NCI-H146 treated with DMSO at 0.1 percent for 48 hours (cell line): Measurements from ENCODE around the gene LRRC58.
"Not testable (repeated sequence)": the region's sequence is repeated elsewhere in the genome, so short reads cannot be mapped to it uniquely, and the experiment has no call there.

Experiments used
- DNase-seq: peaks from one replicate; lab custom pipeline; 2025; ENCODE audit not compliant: unreplicated experiment; lab: John Stamatoyannopoulos, UW

LRRC58 gene

DNA sequence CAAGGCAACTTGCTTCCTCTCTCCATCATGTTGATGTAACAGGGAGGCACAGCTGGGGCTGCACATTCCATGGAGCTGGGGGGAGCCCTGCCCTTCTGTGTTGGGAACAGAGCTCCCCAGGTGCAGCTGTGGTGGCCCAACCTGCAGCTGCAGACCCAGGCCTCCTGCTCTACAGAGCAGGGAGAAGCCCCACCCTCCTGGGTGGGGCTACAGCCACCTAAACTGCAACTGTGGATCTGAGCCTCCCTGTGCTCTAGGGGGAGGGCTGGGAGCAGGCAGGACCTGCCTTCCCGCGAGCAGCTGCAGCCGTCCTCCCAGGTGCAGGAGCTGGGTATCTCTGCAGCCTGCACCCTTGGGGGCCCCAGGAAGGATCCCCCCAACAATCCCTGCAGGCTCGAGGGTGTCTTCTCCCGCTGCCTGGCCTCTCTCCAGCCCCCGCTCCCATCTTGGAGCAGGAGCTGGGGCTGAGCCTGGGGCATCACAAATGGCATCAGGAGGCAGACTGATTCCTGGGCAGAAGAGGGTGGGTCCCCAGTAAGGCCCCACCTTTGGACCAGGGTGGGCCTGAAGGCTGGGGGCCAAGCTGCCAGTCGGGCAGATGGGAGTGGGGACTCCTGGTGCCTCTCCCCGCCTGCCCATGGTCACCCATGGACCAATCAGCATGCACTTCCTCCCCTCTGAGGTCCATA, 7.4 kb downstream of the LRRC58 start:
- no peak for DNase-seq

DNA sequence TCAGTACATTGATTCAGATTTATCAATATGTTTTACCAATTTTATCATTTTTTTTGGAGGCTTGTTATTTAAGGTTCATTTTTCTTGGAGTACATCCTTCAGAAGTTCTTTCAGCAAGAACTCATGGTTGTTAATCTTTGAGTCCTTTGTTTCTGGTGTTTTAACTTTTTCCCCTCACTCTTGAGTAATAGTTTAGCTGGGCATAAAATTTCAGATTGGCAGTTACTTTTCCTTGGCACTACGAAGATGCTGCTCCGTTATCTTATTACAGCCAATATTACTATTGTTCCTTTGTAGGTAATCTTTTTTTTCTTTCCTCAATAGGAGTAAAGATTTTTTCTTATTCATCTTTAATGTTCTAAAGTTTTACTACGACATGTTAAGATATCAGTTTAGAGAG, 9.8 kb downstream of the LRRC58 start:
- no peak for DNase-seq

DNA sequence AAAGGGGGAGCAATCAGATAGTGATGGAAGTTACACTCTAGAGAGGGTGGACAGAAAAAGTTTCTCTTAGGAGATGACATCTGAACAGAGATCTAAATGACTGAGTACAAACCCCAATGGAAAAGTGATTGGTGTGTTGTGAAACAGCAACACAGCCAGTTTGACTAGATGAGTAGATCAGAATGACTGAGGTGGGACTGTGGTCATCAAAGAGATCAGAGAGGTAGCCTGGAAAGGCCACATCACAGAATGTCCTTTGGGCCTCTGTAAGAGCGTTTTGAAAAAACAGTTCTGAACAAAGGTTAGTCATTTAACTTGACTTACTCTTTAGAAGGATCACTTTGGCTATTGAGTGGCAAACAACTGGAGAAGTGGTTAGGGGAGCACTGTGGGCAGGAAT, 10.6 kb downstream of the LRRC58 start:
- no peak for DNase-seq

DNA sequence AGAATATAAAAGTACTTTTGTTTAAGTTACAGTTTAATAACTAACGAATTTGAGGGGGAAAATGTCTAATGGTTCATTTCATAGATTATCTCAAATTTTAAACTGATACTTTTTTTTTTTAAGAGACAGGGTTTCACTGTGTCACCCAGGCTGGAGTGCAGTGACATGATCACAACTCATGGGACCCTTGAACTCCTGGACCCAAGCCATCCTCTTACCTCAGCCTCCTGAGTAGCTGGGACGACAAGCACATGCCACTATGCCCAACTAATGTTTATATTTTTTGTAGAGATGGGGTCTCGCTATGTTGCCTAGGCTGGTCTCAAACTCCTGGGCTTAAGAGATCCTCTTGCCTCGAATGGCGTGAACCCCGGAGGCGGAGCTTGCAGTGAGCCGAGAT, 16.5 kb downstream of the LRRC58 start:
- DNase-seq, result no peak

DNA sequence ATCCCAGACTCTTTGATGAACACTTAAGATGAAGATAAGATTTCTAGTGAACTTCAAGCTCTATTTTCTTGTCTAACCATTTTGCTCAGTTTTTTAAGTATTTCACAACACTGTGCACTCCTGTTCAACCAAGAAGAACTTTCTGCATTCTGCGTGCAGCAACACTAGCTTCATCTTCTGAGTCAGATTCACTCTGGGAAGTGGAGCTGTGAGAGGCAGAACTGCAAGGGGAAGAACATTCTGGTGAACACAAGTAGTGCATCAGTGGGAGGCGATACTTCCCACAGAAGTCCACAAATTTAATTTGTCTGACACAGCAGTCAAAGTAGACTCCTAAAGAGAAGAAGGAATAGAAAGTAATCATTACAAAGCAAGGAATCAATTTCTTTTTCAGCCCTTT, 18.1 kb downstream of the LRRC58 start:
- no peak for DNase-seq

DNA sequence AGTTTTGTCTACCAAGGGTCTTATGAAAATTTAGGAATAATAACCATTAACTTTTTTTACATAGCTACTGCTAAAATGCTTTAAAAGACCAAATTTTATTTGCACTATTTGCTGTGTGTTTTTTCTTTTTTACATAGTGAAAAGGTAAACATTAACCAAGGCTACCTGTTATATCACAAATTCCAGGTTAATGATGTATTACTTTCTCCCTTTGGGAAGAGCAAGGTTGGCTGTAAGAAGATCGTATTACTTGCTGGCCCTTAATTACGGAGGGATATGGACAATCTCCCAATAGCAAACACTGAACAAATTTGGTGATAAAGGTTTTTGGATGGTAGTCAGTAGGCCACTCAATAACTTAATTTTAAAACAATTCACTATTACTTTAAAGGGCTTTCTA, 22.4 kb downstream of the LRRC58 start:
- DNase-seq, result no peak

DNA sequence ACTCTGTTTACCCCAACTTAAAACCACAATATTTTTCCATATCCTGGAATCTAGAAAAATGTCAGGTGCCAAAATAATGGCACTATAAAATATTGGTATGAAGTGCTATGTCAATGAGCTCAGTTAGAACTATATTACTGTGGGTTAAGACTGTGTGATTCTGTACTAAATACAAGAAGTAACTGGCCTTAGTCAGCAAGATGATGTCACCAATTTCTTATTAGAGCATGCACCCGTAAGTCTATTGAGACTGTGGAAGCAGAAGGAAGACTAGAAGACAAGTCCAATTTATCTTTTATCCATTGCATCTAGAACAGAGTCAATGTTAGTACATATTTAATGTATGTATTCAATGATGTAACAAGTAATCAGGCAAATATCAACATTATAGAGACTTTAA, 25.0 kb downstream of the LRRC58 start:
- DNase-seq, result no peak

DNA sequence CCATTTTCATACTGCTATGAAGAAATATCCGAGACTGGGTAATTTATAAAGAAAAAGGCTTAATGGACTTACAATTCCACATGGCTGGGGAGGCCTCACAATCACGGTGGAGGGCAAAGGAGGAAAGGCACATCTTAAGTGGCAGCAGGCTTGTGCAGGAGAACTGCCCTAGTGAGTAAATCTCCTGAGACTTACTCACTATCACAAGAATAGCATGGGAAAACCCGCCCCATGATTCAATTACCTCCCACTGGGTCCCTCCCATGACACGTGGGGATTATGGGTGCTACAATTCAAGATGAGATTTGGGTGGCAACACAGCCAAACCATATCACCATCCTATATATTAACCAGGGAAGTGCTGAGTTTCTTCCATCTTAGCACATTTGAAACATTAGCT, 25.4 kb downstream of the LRRC58 start:
- not testable (repeated sequence) for DNase-seq

DNA sequence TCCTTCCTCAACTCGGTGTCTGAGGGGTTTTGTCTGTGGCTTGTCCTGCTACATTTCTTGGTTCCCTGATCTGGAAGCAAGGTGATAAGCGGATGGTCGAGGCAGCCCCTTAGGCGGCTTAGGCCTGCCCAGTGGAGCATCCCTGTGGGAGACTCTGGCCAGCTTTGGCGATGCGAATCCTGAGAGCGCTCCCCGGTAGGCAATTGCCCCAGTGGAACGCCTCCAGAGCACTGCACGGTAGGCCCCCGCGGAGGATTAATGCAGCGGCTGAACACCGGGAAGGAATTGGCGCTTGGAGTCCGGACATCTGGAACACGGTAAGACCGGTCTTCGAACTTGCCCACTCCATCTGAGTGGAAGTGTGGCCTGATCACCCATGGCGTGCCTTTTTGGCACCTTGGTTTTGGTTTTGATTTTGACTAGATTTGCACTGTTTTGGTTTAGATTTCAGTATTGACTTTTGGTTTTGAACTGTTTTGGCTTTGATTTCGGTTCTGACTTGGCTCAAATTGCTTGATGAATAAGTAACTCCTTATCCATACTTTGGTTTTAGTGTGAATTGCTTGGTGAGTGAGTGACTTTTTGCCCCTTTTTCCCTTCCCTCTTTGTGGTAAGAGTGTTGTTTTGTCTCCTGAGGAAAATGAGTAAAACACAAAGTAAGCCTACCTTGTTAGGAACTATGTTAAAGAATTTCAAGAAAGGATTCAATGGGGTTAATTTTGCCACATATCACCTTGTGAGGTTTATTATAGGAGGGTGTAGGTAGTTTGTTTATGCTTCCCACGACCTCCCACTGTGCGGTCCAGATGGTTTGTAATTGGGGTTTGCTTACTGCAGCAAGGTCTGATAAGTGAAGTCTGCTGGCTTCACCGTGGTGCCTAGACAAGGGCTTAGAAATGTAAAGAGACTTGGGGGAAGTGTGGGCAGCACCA, 37.0 kb downstream of the LRRC58 start:
- no peak for DNase-seq

DNA sequence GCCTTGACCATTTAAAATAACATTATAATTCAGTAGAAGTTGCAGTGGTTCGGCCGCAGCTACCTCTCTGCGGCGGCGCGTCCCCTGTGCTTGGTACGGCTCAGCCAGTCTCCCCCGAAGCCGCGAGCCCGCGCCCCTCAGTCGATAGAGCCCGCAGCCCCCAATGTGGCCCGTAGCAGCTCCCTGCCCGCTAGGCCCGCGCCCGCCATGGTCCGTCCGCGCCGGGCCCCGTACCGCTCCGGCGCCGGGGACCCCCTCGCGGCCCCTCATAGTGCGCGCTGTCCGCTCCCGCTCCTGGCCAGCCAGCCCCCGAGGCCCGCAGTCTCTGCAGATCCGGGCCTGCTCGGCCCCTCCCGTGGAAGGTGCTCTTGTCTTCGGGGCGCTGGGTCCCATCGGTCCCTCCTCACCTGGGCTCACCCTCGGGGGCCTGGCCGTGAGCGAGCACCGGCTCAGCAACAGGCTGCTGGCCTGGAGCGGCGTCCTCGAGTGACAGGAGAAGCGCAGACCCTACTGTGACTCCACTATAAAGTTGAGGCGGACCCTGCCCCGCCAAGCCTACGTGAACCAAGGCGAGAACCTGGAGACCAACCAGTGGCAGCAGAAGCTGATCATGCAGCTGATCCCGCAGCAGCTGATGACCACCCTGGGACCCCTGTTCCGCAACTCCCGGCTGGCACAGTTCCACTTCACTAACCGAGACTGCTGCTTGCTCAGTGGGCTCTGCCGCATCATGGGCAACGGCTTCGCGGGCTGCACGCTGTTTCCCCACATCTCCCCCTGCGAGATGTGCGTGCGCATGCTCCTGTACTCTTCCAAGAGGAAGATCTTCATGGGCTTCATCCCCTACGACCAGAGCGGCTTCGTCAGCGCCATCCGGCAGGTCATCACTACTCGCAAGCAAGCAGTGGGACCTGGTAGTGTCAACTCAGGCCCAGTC, 42.4 kb downstream of the LRRC58 start:
- DNase-seq, result no peak

DNA sequence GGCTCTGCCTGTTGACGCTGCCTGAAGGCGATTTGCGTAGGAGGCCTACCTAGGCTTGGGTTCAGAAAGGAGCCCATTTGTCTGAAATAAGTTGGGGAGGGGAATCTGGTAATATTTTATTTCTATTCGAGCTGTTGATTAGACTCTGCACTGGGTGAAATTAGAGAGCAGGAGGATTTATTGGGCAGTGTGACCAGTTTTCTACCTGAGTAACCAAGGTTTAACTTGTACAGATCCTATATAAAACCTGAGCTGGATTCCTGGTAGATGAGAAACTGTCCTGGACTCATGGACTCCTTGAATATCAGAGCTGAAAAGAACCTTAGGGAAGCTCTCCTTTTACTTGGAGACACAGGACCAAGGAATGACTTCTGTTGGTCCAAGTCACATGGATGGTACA, 44.5 kb downstream of the LRRC58 start:
- no peak for DNase-seq

DNA sequence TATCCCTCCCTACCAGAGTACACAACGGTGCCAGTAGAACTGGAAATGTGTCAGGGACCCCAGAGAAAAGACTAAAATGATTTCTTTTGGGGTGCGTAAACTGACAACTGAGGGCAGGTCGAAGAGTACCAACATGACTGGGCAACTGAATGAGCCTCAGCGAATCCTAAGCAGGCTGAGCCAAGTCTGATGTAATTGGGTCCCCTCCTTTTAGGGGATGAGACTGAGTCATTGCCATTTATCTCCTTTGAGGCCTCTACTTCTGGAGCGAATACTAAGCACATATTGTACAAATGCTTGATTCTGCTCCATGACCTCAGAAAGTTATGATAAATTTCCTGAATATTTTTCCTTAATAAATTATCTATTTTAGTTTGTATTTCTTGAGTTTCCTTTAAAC, 46.8 kb downstream of the LRRC58 start:
- DNase-seq, result no peak

DNA sequence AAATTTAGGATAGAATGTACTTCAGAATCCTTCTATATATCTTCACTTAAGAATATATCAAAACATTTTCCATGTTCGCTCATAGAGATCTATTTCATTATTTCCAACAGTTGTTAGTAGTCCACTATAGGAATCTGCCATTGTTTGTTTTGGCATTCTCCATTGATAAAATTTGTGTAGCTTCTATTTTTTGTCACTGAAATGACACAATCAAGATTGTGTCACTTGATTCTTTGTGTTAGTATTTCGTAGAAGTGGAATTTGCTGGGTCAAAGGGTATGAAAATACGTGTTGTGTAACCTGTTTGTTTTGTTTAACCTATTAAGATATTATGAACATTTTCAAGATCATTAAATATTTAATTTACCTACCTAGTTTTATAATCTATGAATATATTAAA, 48.2 kb downstream of the LRRC58 start:
- DNase-seq, result no peak

DNA sequence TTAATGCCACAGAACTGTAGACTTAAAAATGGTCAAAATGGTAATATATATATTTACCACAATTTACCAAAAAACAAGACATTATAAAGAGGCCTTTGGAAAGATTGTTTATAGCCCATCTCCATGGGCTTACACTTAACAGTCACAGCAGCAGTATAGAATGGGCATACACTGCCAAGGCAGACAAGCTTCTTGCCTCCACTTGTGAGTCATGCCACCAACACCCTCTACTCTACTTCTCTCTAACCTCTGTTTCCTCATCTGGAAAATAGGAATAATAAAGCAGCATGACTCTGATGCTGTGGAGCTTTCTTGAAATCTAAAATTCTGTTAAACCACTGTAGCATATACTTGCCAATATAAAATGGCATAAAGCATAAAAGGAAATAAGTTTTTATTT, 49.8 kb downstream of the LRRC58 start:
- no peak for DNase-seq

DNA sequence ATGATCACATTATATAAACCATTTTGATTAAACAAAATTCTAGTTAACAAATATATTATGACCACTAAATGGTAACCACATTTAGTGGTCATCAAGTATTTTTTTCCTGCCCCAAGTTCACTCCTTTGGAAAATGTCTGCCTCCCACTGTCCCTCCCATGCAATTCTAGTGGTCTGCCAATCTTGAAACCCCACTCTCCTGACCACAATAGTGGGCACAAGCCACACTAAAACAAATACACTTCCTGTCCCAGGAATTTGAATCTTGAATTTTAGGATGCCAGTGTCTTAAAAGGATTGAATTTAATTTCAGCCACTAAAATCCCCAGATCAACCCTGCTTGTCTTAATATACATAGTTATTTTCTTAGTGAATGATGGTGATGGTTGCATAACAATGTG, 50.2 kb downstream of the LRRC58 start:
- no peak for DNase-seq

DNA sequence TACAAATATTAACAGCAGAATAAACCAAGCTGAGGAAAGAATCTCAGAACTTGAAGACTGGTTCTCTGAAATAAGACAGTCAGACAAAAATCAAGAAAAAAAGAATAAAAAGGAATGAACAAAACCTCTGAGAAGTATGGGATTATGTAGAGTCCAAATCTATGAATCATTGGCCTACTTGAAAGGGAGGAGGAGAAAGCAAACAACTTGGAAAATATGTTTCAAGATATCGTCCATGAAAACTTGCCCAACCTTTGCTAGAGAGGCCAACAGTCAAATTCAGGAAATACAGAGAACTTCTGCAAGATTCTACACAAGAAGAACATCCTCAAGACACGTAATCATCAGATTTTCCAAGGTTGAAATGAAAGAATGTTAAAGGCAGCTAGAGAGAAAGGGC, 57.6 kb downstream of the LRRC58 start:
- DNase-seq, result not testable (repeated sequence)

DNA sequence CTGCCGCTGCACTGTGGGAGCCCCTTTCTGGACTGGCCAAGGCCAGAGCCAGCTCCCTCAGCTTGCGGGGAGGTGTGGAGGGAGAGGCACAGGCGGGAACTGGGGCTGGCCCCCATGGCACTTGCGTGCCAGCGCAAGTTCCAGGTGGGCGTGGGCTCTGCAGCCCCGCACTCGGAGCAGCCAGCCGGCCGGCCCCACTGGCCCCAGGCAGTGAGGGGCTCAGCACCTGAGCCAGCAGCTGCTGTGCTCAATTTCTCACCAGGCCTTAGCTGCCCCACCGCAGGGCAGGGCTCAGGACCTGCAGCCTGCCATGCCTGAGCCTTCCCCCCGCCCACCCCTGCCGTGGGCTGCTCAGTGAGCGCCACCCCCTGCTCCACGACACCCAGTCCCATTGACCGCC, 59.5 kb downstream of the LRRC58 start:
- no peak for DNase-seq

DNA sequence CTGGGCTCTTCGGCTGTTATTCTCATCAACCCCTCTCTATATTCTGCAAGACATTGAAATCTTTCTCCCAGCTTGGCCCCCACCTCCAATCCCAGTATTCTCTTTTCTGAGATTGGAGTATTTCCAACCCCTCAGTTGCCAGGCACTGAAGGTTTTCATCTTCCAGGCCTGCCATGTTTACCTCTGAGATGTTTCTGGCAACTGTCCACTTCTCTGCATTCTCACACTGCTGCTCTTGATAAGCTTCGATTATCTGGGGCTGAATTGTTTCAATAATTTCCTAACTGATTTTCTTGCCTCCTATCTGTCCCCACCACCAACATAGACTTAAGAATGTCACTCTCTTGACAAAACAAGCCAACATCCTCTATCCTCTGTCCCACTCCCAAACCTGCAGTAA, 62.7 kb downstream of the LRRC58 start:
- DNase-seq, result no peak

DNA sequence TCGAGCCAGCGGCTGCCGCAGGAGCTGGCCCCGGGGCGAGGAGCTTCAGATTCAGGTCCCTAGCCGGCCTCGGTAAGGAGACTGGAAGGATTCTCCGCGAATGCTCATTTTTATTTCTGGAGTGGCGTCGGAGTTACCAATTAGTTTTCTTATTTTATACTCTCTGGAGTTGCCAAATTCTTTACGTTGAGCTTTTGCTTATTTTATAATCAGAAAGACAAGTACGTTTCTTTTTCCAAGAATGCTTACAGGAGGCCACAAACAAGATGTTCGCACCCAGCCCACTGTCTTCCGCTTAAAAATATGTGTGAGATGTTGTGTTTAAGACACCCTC, 63.7 kb downstream of the LRRC58 start:
- DNase-seq, result no peak

DNA sequence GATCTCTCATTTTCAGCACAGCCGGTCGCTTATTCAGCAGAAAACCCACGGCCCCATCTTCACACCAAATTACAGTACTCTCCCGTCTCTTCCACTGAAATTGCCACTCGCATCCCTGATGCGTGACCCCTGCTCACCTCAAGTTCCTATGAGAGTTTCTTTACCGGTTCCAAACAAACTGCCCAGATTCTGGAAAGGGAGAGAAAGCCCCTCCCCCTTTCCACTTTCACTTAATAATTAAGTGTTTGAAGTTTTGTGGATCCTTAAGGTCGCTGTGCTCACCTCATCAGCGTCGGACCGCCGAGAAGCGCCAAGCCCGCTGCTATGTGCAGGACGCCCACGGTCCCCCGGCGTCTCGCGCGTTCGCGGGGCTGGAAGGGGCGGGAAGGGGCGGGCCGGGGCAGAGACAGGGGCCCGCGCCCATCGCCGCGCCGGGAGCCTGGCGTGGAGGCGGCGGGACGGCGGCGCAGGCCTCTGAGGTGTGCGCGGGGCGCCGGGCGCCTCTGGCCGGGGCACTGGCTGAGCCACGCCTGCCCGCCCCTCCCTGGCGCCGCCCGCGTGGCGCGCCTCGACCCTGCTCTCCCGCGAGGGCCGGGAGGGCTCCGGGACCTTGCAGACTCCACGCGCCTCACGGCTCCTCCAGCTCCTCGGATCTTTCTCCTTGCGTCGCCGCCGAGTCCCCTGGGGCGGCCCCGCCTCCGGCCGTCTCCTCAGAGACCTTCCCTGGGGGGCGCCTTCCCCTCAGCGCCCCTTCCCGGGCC, 64.2 kb downstream of the LRRC58 start, which contains the start of gene GPR156:
TSS of gene GPR156 (minus strand) at position 476 of the 761 bp plus-strand sequence. CDS start 41,124 bp downstream, outside the sequence.
- no peak for DNase-seq

DNA sequence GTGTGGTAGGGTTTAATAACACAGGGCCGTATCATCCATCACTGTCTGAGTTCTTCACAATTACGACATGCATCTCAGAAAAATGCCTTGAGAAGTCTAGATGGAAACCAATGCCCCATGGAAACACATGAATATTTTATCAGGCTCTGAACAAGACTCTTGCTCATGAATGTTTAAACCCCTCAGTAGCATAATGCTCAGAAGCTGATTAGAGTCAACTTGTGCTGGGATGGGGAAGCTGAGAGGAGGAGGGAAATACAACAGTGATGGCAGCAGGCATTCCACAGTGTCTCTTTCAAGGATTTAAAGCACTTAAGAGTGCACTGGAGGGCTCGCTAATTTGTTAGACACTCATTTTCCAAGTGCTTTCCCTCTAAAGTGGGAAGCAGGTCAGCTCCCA, 67.9 kb downstream of the LRRC58 start:
- DNase-seq, result no peak
